OCI-M2 (cell line): Measurements from ENCODE around the gene TMEM269.

Experiments used
- DNase-seq: peaks from one replicate; lab custom pipeline; 2025; ENCODE audit not compliant: unreplicated experiment; lab: John Stamatoyannopoulos, UW

The TMEM269 gene

GRCh38 chr1:42784946-42785693 lies at the start of gene TMEM269:
TMEM269 (plus strand) TSS chr1:42784991; CDS start chr1:42789894, 4,903 bp downstream.
- no peak for DNase-seq

- no peak for DNase-seq
Measured at GRCh38 chr1:42735056-42735455, 49.7 kb upstream of the TMEM269 start.

- DNase-seq, result no peak
Measured at GRCh38 chr1:42735477-42736105, 49.2 kb upstream of the TMEM269 start.

- no peak for DNase-seq
Measured at GRCh38 chr1:42736152-42736551, 48.6 kb upstream of the TMEM269 start.

GRCh38 chr1:42736571-42737200 lies 48.1 kb upstream of the TMEM269 start:
- DNase-seq, result no peak

- no peak for DNase-seq
Measured at GRCh38 chr1:42737257-42737656, 47.5 kb upstream of the TMEM269 start.

- DNase-seq, result no peak
Measured at GRCh38 chr1:42737986-42738677, 46.7 kb upstream of the TMEM269 start.

- no peak for DNase-seq
Measured at GRCh38 chr1:42738678-42739226, 46.0 kb upstream of the TMEM269 start.

GRCh38 chr1:42739753-42740700 lies 44.8 kb upstream of the TMEM269 start, which contains the start of gene CLDN19:
CLDN19 (minus strand) TSS chr1:42740236; CDS start chr1:42740063, 173 bp downstream.
- DNase-seq, result no peak

- no peak for DNase-seq
Measured at GRCh38 chr1:42740851-42741580, 43.8 kb upstream of the TMEM269 start.

GRCh38 chr1:42741706-42742105 lies 43.1 kb upstream of the TMEM269 start:
- no peak for DNase-seq

GRCh38 chr1:42742141-42742540 lies 42.6 kb upstream of the TMEM269 start:
- DNase-seq, result no peak

- DNase-seq, result no peak
Measured at GRCh38 chr1:42742617-42743316, 42.0 kb upstream of the TMEM269 start.

- no peak for DNase-seq
Measured at GRCh38 chr1:42743317-42744147, 41.3 kb upstream of the TMEM269 start.

GRCh38 chr1:42744148-42744413 lies 40.7 kb upstream of the TMEM269 start:
- DNase-seq, result no peak

- DNase-seq, result no peak
Measured at GRCh38 chr1:42745851-42746250, 38.9 kb upstream of the TMEM269 start.

GRCh38 chr1:42746436-42747105 lies 38.2 kb upstream of the TMEM269 start:
- DNase-seq, result no peak

- DNase-seq, result no peak
Measured at GRCh38 chr1:42747125-42747524, 37.7 kb upstream of the TMEM269 start.
